ENCODE measurements around the gene HOXC5. TPM values are rescaled to one million over a fixed set of nuclear protein-coding genes. Genes with fewer than 3 reads are reported as not detected.

The HOXC5 gene
- total RNA-seq, 4 donors from 2014 or later: 0.31 to 3.3 (median 1.3) TPM; not detected in 1

GRCh38 chr12:54010972-54011664, 21.7 kb upstream of the HOXC5 start:
- peaks cover 99% of the 10 kb centered on the region for H3K27me3 ChIP-seq
- TF ChIP-seq POLR2A (IDR thresholded peaks at IDR 0.05) (no peak), EP300 (IDR thresholded peaks at IDR 0.05) (no peak), POLR2AphosphoS5 (IDR thresholded peaks at IDR 0.05) (no peak)
- TF ChIP-seq, protein P1, sequence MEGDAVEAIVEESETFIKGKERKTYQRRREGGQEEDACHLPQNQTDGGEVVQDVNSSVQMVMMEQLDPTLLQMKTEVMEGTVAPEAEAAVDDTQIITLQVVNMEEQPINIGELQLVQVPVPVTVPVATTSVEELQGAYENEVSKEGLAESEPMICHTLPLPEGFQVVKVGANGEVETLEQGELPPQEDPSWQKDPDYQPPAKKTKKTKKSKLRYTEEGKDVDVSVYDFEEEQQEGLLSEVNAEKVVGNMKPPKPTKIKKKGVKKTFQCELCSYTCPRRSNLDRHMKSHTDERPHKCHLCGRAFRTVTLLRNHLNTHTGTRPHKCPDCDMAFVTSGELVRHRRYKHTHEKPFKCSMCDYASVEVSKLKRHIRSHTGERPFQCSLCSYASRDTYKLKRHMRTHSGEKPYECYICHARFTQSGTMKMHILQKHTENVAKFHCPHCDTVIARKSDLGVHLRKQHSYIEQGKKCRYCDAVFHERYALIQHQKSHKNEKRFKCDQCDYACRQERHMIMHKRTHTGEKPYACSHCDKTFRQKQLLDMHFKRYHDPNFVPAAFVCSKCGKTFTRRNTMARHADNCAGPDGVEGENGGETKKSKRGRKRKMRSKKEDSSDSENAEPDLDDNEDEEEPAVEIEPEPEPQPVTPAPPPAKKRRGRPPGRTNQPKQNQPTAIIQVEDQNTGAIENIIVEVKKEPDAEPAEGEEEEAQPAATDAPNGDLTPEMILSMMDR (IDR thresholded peaks at IDR 0.05): no peak
- 3 to 6% methylated on average over 14 to 16 of the region's 17 CpGs for WGBS, 2 donors (ENCODE audit: low coverage in 1 of 2)
- ATAC-seq: no peak
- no peak overlapping the region for H3K4me3 ChIP-seq
- no peaks in the 10 kb centered on the region for H3K9me3 ChIP-seq
- H3K27ac ChIP-seq: no peak overlapping the region
- H3K4me1 ChIP-seq: peaks cover 0 to 31% (median 15%) of the 10 kb centered on the region in 3 donors
- H3K36me3 ChIP-seq: no peaks in the 10 kb centered on the region

GRCh38 chr12:54011665-54012532, 21.0 kb upstream of the HOXC5 start:
- Histone ChIP-seq H3K27me3 (peaks cover 99% of the 10 kb centered on the region), H3K36me3 (no peaks in the 10 kb centered on the region), H3K4me1 (peaks cover 0 to 34% (median 14%) of the 10 kb centered on the region in 3 donors), H3K9me3 (no peaks in the 10 kb centered on the region), H3K4me3 (no peak overlapping the region), H3K27ac (no peak overlapping the region)
- TF ChIP-seq POLR2AphosphoS5 (IDR thresholded peaks at IDR 0.05) (no peak), POLR2A (IDR thresholded peaks at IDR 0.05) (no peak), EP300 (IDR thresholded peaks at IDR 0.05) (no peak)
- TF ChIP-seq, protein P1 (IDR thresholded peaks at IDR 0.05): no peak
- no peak for ATAC-seq
- WGBS, 2 donors (ENCODE audit: low coverage in 1 of 2): 29 to 32% methylated on average over 9 to 11 of the region's 14 CpGs

DNA sequence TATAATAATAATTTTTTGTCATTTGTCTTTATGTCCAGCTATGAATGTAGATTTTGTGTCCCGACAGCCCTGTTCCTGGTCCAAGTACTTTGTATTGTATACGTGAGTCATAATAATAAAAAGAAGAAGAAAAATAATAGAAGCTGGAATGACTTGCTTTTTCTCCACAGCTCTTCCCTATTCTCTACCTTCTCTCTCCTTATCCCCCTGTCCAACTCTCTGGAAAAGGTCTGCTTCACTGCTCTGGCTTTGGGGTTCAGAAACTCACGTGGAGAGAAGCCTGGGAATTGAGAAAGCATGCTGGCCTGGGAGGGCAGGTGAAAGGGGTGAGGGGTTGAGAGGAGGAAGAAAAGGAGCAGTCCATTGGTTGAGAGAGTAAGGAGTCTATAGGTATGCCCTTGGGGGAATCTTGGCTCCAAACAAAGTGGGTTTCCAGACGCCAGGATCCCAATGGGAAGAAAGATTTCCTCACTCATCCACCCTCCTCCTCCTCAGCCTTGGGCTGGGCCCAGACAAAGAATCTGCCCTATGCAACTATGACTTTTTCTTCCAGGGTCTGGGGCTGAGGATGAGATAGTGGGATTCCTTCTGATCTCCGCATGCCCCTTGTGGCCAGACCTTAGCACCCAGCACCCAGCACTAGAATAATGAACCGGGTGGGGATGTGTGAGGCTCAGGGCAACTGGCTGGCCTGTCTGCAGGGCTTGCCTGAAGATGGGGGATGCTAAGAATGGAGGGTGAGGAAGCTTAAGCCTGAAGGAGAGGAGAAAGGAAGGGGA, 20.0 kb upstream of the HOXC5 start:
- Histone ChIP-seq H3K27ac (no peak overlapping the region), H3K4me3 (no peak overlapping the region), H3K27me3 (peaks cover 99% of the 10 kb centered on the region), H3K36me3 (no peaks in the 10 kb centered on the region), H3K4me1 (peaks cover 0 to 43% (median 21%) of the 10 kb centered on the region in 3 donors), H3K9me3 (no peaks in the 10 kb centered on the region)
- no peak for ATAC-seq
- TF ChIP-seq EP300 (IDR thresholded peaks at IDR 0.05) (no peak), POLR2AphosphoS5 (IDR thresholded peaks at IDR 0.05) (no peak), POLR2A (IDR thresholded peaks at IDR 0.05) (no peak)
- TF ChIP-seq, protein P1 (IDR thresholded peaks at IDR 0.05): no peak
- 23 to 36% methylated on average over 4 to 5 of the region's 6 CpGs for WGBS, 2 donors (ENCODE audit: low coverage in 1 of 2)

- H3K27me3 ChIP-seq: peaks cover 100% of the 10 kb centered on the region
- no peak overlapping the region for H3K27ac ChIP-seq
- ATAC-seq: no peak
- H3K9me3 ChIP-seq: no peaks in the 10 kb centered on the region
- TF ChIP-seq POLR2A (IDR thresholded peaks at IDR 0.05) (no peak), POLR2AphosphoS5 (IDR thresholded peaks at IDR 0.05) (no peak), EP300 (IDR thresholded peaks at IDR 0.05) (no peak)
- TF ChIP-seq, protein P1 (IDR thresholded peaks at IDR 0.05): no peak
- peak overlapping the region in 1 of 2 donors; percentile 17 for H3K4me3 ChIP-seq
- H3K36me3 ChIP-seq: no peaks in the 10 kb centered on the region
- H3K4me1 ChIP-seq: peaks cover 0 to 53% (median 16%) of the 10 kb centered on the region in 3 donors
- 6 to 7% methylated on average over 14 to 34 of the region's 36 CpGs for WGBS, 2 donors (ENCODE audit: low coverage in 1 of 2)
Measured at GRCh38 chr12:54014377-54015017, 18.4 kb upstream of the HOXC5 start.
